ENCODE data around the gene NAB1.
A peak's percentile ranks its signal among the peaks of the same experiment; 100 is the strongest.

NAB1 gene

GRCh38 chr2:190641469-190641868 is 7.4 kb upstream of the NAB1 start:
- H3K4me3 ChIP-seq (ENCODE audit: low read length): no peak overlapping the region
- H3K4me1 ChIP-seq (ENCODE audit: control insufficient read depth, insufficient read depth, low read length): peaks cover 26% of the 10 kb centered on the region
- no peaks in the 10 kb centered on the region for H3K36me3 ChIP-seq (ENCODE audit: insufficient read depth, low read length)
- no peak overlapping the region for H3K9ac ChIP-seq (ENCODE audit: low read depth, low read length)
- no peak overlapping the region for H3K4me2 ChIP-seq (ENCODE audit: low read length)
- H3K9me3 ChIP-seq (replicated peaks; ENCODE audit: low read length): no peaks in the 10 kb centered on the region
- no peaks in the 10 kb centered on the region for H3K27me3 ChIP-seq (ENCODE audit: control insufficient read depth, insufficient read depth, low read length)

- Histone ChIP-seq H3K4me2 (ENCODE audit: low read length) (peak overlapping the region; percentile 86), H3K4me1 (ENCODE audit: control insufficient read depth, insufficient read depth, low read length) (peaks cover 17% of the 10 kb centered on the region), H3K27me3 (ENCODE audit: control insufficient read depth, insufficient read depth, low read length) (no peaks in the 10 kb centered on the region), H3K4me3 (ENCODE audit: low read length) (peak overlapping the region; percentile 25), H3K36me3 (ENCODE audit: insufficient read depth, low read length) (no peaks in the 10 kb centered on the region), H3K9me3 (replicated peaks; ENCODE audit: low read length) (no peaks in the 10 kb centered on the region), H3K9ac (ENCODE audit: low read depth, low read length) (no peak overlapping the region)
Observed at GRCh38 chr2:190646780-190647522, 1.9 kb upstream of the NAB1 start.

GRCh38 chr2:190648289-190649034 is 421 bp upstream of the NAB1 start:
- peaks cover 17% of the 10 kb centered on the region for H3K4me1 ChIP-seq (ENCODE audit: control insufficient read depth, insufficient read depth, low read length)
- no peaks in the 10 kb centered on the region for H3K9me3 ChIP-seq (replicated peaks; ENCODE audit: low read length)
- H3K9ac ChIP-seq (ENCODE audit: low read depth, low read length): peak overlapping the region; percentile 76
- peak overlapping the region; percentile 74 for H3K4me3 ChIP-seq (ENCODE audit: low read length)
- peak overlapping the region; percentile 86 for H3K4me2 ChIP-seq (ENCODE audit: low read length)
- no peaks in the 10 kb centered on the region for H3K36me3 ChIP-seq (ENCODE audit: insufficient read depth, low read length)
- H3K27me3 ChIP-seq (ENCODE audit: control insufficient read depth, insufficient read depth, low read length): no peaks in the 10 kb centered on the region

GRCh38 chr2:190649798-190650390 is 1.0 kb downstream of the NAB1 start:
- H3K9ac ChIP-seq (ENCODE audit: low read depth, low read length): peak overlapping the region; percentile 81
- H3K27me3 ChIP-seq (ENCODE audit: control insufficient read depth, insufficient read depth, low read length): no peaks in the 10 kb centered on the region
- H3K4me2 ChIP-seq (ENCODE audit: low read length): peak overlapping the region; percentile 79
- no peaks in the 10 kb centered on the region for H3K9me3 ChIP-seq (replicated peaks; ENCODE audit: low read length)
- peak overlapping the region; percentile 73 for H3K4me3 ChIP-seq (ENCODE audit: low read length)
- peaks cover 22% of the 10 kb centered on the region for H3K4me1 ChIP-seq (ENCODE audit: control insufficient read depth, insufficient read depth, low read length)
- H3K36me3 ChIP-seq (ENCODE audit: insufficient read depth, low read length): no peaks in the 10 kb centered on the region

- no peaks in the 10 kb centered on the region for H3K36me3 ChIP-seq (ENCODE audit: insufficient read depth, low read length)
- H3K4me1 ChIP-seq (ENCODE audit: control insufficient read depth, insufficient read depth, low read length): peaks cover 17% of the 10 kb centered on the region
- no peaks in the 10 kb centered on the region for H3K9me3 ChIP-seq (replicated peaks; ENCODE audit: low read length)
- H3K27me3 ChIP-seq (ENCODE audit: control insufficient read depth, insufficient read depth, low read length): no peaks in the 10 kb centered on the region
- H3K9ac ChIP-seq (ENCODE audit: low read depth, low read length): no peak overlapping the region
- peak overlapping the region; percentile 79 for H3K4me2 ChIP-seq (ENCODE audit: low read length)
- H3K4me3 ChIP-seq (ENCODE audit: low read length): no peak overlapping the region
Observed at GRCh38 chr2:190651413-190651812, 2.5 kb downstream of the NAB1 start.

GRCh38 chr2:190653231-190653630 is 4.3 kb downstream of the NAB1 start:
- H3K9me3 ChIP-seq (replicated peaks; ENCODE audit: low read length): no peaks in the 10 kb centered on the region
- no peaks in the 10 kb centered on the region for H3K27me3 ChIP-seq (ENCODE audit: control insufficient read depth, insufficient read depth, low read length)
- no peak overlapping the region for H3K4me2 ChIP-seq (ENCODE audit: low read length)
- H3K4me3 ChIP-seq (ENCODE audit: low read length): no peak overlapping the region
- peaks cover 5% of the 10 kb centered on the region for H3K4me1 ChIP-seq (ENCODE audit: control insufficient read depth, insufficient read depth, low read length)
- no peaks in the 10 kb centered on the region for H3K36me3 ChIP-seq (ENCODE audit: insufficient read depth, low read length)
- H3K9ac ChIP-seq (ENCODE audit: low read depth, low read length): no peak overlapping the region

- H3K4me1 ChIP-seq (ENCODE audit: control insufficient read depth, insufficient read depth, low read length): peaks cover 5% of the 10 kb centered on the region
- no peak overlapping the region for H3K4me3 ChIP-seq (ENCODE audit: low read length)
- no peak overlapping the region for H3K4me2 ChIP-seq (ENCODE audit: low read length)
Observed at GRCh38 chr2:190653931-190654330, 5.0 kb downstream of the NAB1 start.

GRCh38 chr2:190655113-190655512 is 6.2 kb downstream of the NAB1 start:
- Histone ChIP-seq H3K36me3 (ENCODE audit: insufficient read depth, low read length) (no peaks in the 10 kb centered on the region), H3K4me3 (ENCODE audit: low read length) (no peak overlapping the region), H3K9me3 (replicated peaks; ENCODE audit: low read length) (no peaks in the 10 kb centered on the region), H3K9ac (ENCODE audit: low read depth, low read length) (no peak overlapping the region), H3K27me3 (ENCODE audit: control insufficient read depth, insufficient read depth, low read length) (no peaks in the 10 kb centered on the region), H3K4me1 (ENCODE audit: control insufficient read depth, insufficient read depth, low read length) (peaks cover 5% of the 10 kb centered on the region), H3K4me2 (ENCODE audit: low read length) (no peak overlapping the region)

More at GRCh38 chr2:190653931-190654330, 5.0 kb downstream of the NAB1 start:
- Histone ChIP-seq H3K27me3 (ENCODE audit: control insufficient read depth, insufficient read depth, low read length) (no peaks in the 10 kb centered on the region), H3K9me3 (replicated peaks; ENCODE audit: low read length) (no peaks in the 10 kb centered on the region), H3K9ac (ENCODE audit: low read depth, low read length) (no peak overlapping the region), H3K36me3 (ENCODE audit: insufficient read depth, low read length) (no peaks in the 10 kb centered on the region)

- Histone ChIP-seq H3K4me1 (ENCODE audit: control insufficient read depth, insufficient read depth, low read length) (peaks cover 5% of the 10 kb centered on the region), H3K4me3 (ENCODE audit: low read length) (no peak overlapping the region), H3K36me3 (ENCODE audit: insufficient read depth, low read length) (no peaks in the 10 kb centered on the region), H3K4me2 (ENCODE audit: low read length) (no peak overlapping the region), H3K27me3 (ENCODE audit: control insufficient read depth, insufficient read depth, low read length) (no peaks in the 10 kb centered on the region), H3K9ac (ENCODE audit: low read depth, low read length) (no peak overlapping the region), H3K9me3 (replicated peaks; ENCODE audit: low read length) (no peaks in the 10 kb centered on the region)
Observed at GRCh38 chr2:190655570-190655969, 6.7 kb downstream of the NAB1 start.

GRCh38 chr2:190656301-190656700 is 7.4 kb downstream of the NAB1 start:
- H3K9ac ChIP-seq (ENCODE audit: low read depth, low read length): no peak overlapping the region
- no peaks in the 10 kb centered on the region for H3K36me3 ChIP-seq (ENCODE audit: insufficient read depth, low read length)
- H3K4me2 ChIP-seq (ENCODE audit: low read length): no peak overlapping the region
- no peak overlapping the region for H3K4me3 ChIP-seq (ENCODE audit: low read length)
- H3K27me3 ChIP-seq (ENCODE audit: control insufficient read depth, insufficient read depth, low read length): no peaks in the 10 kb centered on the region
- H3K4me1 ChIP-seq (ENCODE audit: control insufficient read depth, insufficient read depth, low read length): peaks cover 5% of the 10 kb centered on the region
- H3K9me3 ChIP-seq (replicated peaks; ENCODE audit: low read length): no peaks in the 10 kb centered on the region

- Histone ChIP-seq H3K4me3 (ENCODE audit: low read length) (no peak overlapping the region), H3K4me2 (ENCODE audit: low read length) (no peak overlapping the region), H3K4me1 (ENCODE audit: control insufficient read depth, insufficient read depth, low read length) (peaks cover 5% of the 10 kb centered on the region), H3K9me3 (replicated peaks; ENCODE audit: low read length) (no peaks in the 10 kb centered on the region), H3K9ac (ENCODE audit: low read depth, low read length) (no peak overlapping the region), H3K27me3 (ENCODE audit: control insufficient read depth, insufficient read depth, low read length) (no peaks in the 10 kb centered on the region), H3K36me3 (ENCODE audit: insufficient read depth, low read length) (no peaks in the 10 kb centered on the region)
Observed at GRCh38 chr2:190657474-190658255, 8.8 kb downstream of the NAB1 start.
